C4-2B (cell line): ENCODE results near the gene MDFIC2.

Source experiments
- ZFX ChIP-seq: fragments of 450-650 bp; IDR thresholded peaks from 2 replicates; pipeline ENCODE4 v1.6.1; 2017
- TF ChIP-seq, protein P1 (sequence below): fragments of 450-650 bp; conservative IDR thresholded peaks from 2 replicates; pipeline ENCODE4 v1.5.1; 2017; ENCODE audit warnings: mild to moderate bottlenecking

GRCh38 chr3:70180664-70181063 lies 131.8 kb downstream of the MDFIC2 start:
- TF ChIP-seq, protein P1, sequence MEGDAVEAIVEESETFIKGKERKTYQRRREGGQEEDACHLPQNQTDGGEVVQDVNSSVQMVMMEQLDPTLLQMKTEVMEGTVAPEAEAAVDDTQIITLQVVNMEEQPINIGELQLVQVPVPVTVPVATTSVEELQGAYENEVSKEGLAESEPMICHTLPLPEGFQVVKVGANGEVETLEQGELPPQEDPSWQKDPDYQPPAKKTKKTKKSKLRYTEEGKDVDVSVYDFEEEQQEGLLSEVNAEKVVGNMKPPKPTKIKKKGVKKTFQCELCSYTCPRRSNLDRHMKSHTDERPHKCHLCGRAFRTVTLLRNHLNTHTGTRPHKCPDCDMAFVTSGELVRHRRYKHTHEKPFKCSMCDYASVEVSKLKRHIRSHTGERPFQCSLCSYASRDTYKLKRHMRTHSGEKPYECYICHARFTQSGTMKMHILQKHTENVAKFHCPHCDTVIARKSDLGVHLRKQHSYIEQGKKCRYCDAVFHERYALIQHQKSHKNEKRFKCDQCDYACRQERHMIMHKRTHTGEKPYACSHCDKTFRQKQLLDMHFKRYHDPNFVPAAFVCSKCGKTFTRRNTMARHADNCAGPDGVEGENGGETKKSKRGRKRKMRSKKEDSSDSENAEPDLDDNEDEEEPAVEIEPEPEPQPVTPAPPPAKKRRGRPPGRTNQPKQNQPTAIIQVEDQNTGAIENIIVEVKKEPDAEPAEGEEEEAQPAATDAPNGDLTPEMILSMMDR: no peak
- no peak for TF ChIP-seq ZFX
